H9 (cell line): ENCODE results near the gene SNX11. TPM values are rescaled to one million over a fixed set of nuclear protein-coding genes. Genes with fewer than 3 reads are reported as not detected.

ENCODE experiments used
- DNase-seq: peaks from one replicate; pipeline ENCODE4 v3.0.0-alpha.2; 2017
- H2AFZ ChIP-seq: one replicate; pipeline ENCODE4 v1.6.1; 2013; ENCODE audit warnings: mild to moderate bottlenecking, low read length, control low read depth, moderate library complexity
- H2AK5ac ChIP-seq: 2 replicates; pipeline ENCODE4 v1.6.1; 2013; ENCODE audit warnings: low read length, control low read depth, mixed read lengths; ENCODE audit not compliant: insufficient read length
- H2BK120ac ChIP-seq: one replicate; pipeline ENCODE4 v1.6.1; 2013; ENCODE audit warnings: low read depth, mild to moderate bottlenecking, low read length, control low read depth, inconsistent platforms; ENCODE audit not compliant: poor library complexity, severe bottlenecking
- H2BK12ac ChIP-seq: 2 replicates; pipeline ENCODE4 v1.6.1; 2013; ENCODE audit warnings: low read length, control low read depth, mixed read lengths, low read depth; ENCODE audit not compliant: insufficient read length
- H2BK15ac ChIP-seq: 2 replicates; pipeline ENCODE4 v1.6.1; 2013; ENCODE audit warnings: low read depth, low read length, control low read depth
- H2BK20ac ChIP-seq: one replicate; pipeline ENCODE4 v1.6.1; 2013; ENCODE audit warnings: low read depth, mild to moderate bottlenecking, low read length, control low read depth, inconsistent platforms; ENCODE audit not compliant: poor library complexity, severe bottlenecking
- H2BK5ac ChIP-seq: 2 replicates; pipeline ENCODE4 v1.6.1; 2013; ENCODE audit warnings: low read length, control low read depth, mixed read lengths; ENCODE audit not compliant: insufficient read length
- H3K14ac ChIP-seq: 2 replicates; pipeline ENCODE4 v1.6.1; 2013; ENCODE audit warnings: low read length, control low read depth; ENCODE audit not compliant: insufficient read depth
- H3K18ac ChIP-seq: 2 replicates; pipeline ENCODE4 v1.6.1; 2013; ENCODE audit warnings: low read depth, mild to moderate bottlenecking, mixed read lengths, low read length, control low read depth; ENCODE audit not compliant: insufficient read length
- H3K23ac ChIP-seq: 2 replicates; pipeline ENCODE4 v1.6.1; 2013; ENCODE audit warnings: low read length, control low read depth, mixed read lengths, low read depth; ENCODE audit not compliant: insufficient read length
- H3K23me2 ChIP-seq: 2 replicates; pipeline ENCODE4 v1.6.1; 2013; ENCODE audit warnings: low read depth, mild to moderate bottlenecking, mixed read lengths, low read length, control low read depth; ENCODE audit not compliant: insufficient read length, poor library complexity, severe bottlenecking
- H3K27ac ChIP-seq: 2 replicates; pipeline ENCODE4 v1.5.1; 2013; ENCODE audit warnings: low read length, control low read depth, mixed read lengths, low read depth; ENCODE audit not compliant: insufficient read length
- H3K27me3 ChIP-seq: 2 replicates; pipeline ENCODE4 v1.6.1; 2013; ENCODE audit warnings: low read length, control low read depth, inconsistent platforms; ENCODE audit not compliant: insufficient read depth
- H3K4ac ChIP-seq: 2 replicates; pipeline ENCODE4 v1.6.1; 2013; ENCODE audit warnings: low read depth, mild to moderate bottlenecking, control low read depth, inconsistent platforms, low read length, moderate library complexity
- H3K4me1 ChIP-seq: 2 replicates; pipeline ENCODE4 v1.6.1; 2013; ENCODE audit warnings: low read length, control low read depth, inconsistent platforms; ENCODE audit not compliant: insufficient read depth
- H3K4me2 ChIP-seq: 2 replicates; pipeline ENCODE4 v1.6.1; 2013; ENCODE audit warnings: low read length, control low read depth, mixed read lengths; ENCODE audit not compliant: insufficient read length, insufficient read depth
- H3K56ac ChIP-seq: 2 replicates; pipeline ENCODE4 v1.6.1; 2013; ENCODE audit warnings: low read depth, mild to moderate bottlenecking, mixed read lengths, low read length, control low read depth; ENCODE audit not compliant: insufficient read length
- H3K79me1 ChIP-seq: 2 replicates; pipeline ENCODE4 v1.6.1; 2013; ENCODE audit warnings: low read depth, mild to moderate bottlenecking, moderate library complexity, low read length, control low read depth, inconsistent platforms; ENCODE audit not compliant: insufficient read depth, poor library complexity, severe bottlenecking
- H3K79me2 ChIP-seq: 2 replicates; pipeline ENCODE4 v1.6.1; 2013; ENCODE audit warnings: low read length, control low read depth, inconsistent platforms; ENCODE audit not compliant: insufficient read depth
- H3K9ac ChIP-seq: 2 replicates; pipeline ENCODE4 v1.6.1; 2013; ENCODE audit warnings: low read length, control low read depth, mixed read lengths; ENCODE audit not compliant: insufficient read length; ENCODE audit errors: extremely low read depth
- H3K9me3 ChIP-seq: one replicate; pipeline ENCODE4 v1.6.1; 2013; ENCODE audit warnings: low read depth, low read length, inconsistent platforms; ENCODE audit not compliant: control insufficient read depth
- H3T11ph ChIP-seq: one replicate; pipeline ENCODE4 v1.6.1; 2013; ENCODE audit warnings: mild to moderate bottlenecking, low read length, control low read depth, inconsistent platforms
- H4K20me1 ChIP-seq: one replicate; pipeline ENCODE4 v1.6.1; 2013; ENCODE audit not compliant: control insufficient read depth, insufficient read length, insufficient read depth
- H4K5ac ChIP-seq: 2 replicates; pipeline ENCODE4 v1.6.1; 2013; ENCODE audit warnings: low read depth, mild to moderate bottlenecking, mixed read lengths, low read length, control low read depth; ENCODE audit not compliant: insufficient read length
- H4K8ac ChIP-seq: replicated peaks from 2 replicates; pipeline ENCODE4 v1.6.1; 2013; ENCODE audit warnings: low read length, control low read depth, mixed read lengths, low read depth; ENCODE audit not compliant: insufficient read length
- H4K91ac ChIP-seq: 2 replicates; pipeline ENCODE4 v1.6.1; 2013; ENCODE audit warnings: low read depth, mild to moderate bottlenecking, moderate library complexity, mixed read lengths, low read length, control low read depth; ENCODE audit not compliant: insufficient read length
- H3K27ac Mint-ChIP-seq, 3 experiments: 2 replicates in 2 of 3; 3 replicates in 1 of 3; pipeline ENCODE4 v1.8.0; 2020 to 2021; ENCODE audit warnings: mixed read lengths in 3 of 3, mild to moderate bottlenecking in 1 of 3, moderate library complexity in 1 of 3
- H3K27me3 Mint-ChIP-seq: 2 replicates; pipeline ENCODE4 v1.8.0; 2021; ENCODE audit warnings: low read depth, mild to moderate bottlenecking, moderate library complexity, mixed read lengths
- H3K36me3 Mint-ChIP-seq, 3 experiments: 2 replicates in 2 of 3; 3 replicates in 1 of 3; pipeline ENCODE4 v1.8.0; 2020 to 2021; ENCODE audit warnings: low read depth in 3 of 3, mixed read lengths in 3 of 3; ENCODE audit not compliant: insufficient read depth in 1 of 3
- H3K4me1 Mint-ChIP-seq, 2 experiments: 2 replicates each; pipeline ENCODE4 v1.8.0; 2020; ENCODE audit warnings: mixed read lengths in 2 of 2
- H3K4me3 Mint-ChIP-seq, 2 experiments: 2 replicates in 1 of 2; 3 replicates in 1 of 2; pipeline ENCODE4 v1.8.0; 2020 to 2021; ENCODE audit warnings: mild to moderate bottlenecking in 2 of 2, mixed read lengths in 2 of 2, moderate library complexity in 1 of 2
- H3K9me3 Mint-ChIP-seq, 2 experiments: 2 replicates in 1 of 2; 3 replicates in 1 of 2; pipeline ENCODE4 v1.8.0; 2020; ENCODE audit warnings: mild to moderate bottlenecking in 2 of 2, mixed read lengths in 2 of 2, moderate library complexity in 1 of 2
- CTCF ChIP-seq: fragments of 200-600 bp; sonication (generic); conservative IDR thresholded peaks from 3 replicates; pipeline ENCODE4 v1.8.0; 2021; ENCODE audit warnings: antibody characterized with exemption, mild to moderate bottlenecking
- WGBS: extraction: QIAGEN DNeasy Blood & Tissue Kit; methylation state at CpG from one replicate; pipeline ENCODE4 v1.1.7; 2013; ENCODE audit warnings: missing lambda C conversion rate, low lambda C conversion rate, mixed read lengths; ENCODE audit not compliant: insufficient read length; ENCODE audit errors: extremely low coverage; 5-methylcytosine and 5-hydroxymethylcytosine counted together
- total RNA-seq: library from RNA; stranded (reverse); gene quantifications from 2 replicates; pipeline ENCODE4 v1.2.1, GENCODE V29; 2021

The SNX11 gene
- total RNA-seq, 1 experiment from 2014 or later, result 20.0 TPM

- Histone ChIP-seq H4K8ac (no peak overlapping the region), H4K5ac (no peak overlapping the region), H3K56ac (no peak overlapping the region), H3K27ac (no peak overlapping the region), H2BK20ac (no peak overlapping the region), H3K4me1 (peaks cover 12% of the 10 kb centered on the region), H3K23ac (no peak overlapping the region), H3K79me1 (no peaks in the 10 kb centered on the region), H3T11ph (no peak overlapping the region), H2AK5ac (no peak overlapping the region), H2BK15ac (no peak overlapping the region), H3K79me2 (no peaks in the 10 kb centered on the region), H3K4ac (no peak overlapping the region), H2AFZ (no peak overlapping the region), H3K9ac (no peak overlapping the region), H3K9me3 (no peaks in the 10 kb centered on the region), H3K4me2 (no peak overlapping the region), H4K20me1 (no peaks in the 10 kb centered on the region), H3K23me2 (no peaks in the 10 kb centered on the region), H2BK120ac (no peak overlapping the region), H3K14ac (no peak overlapping the region), H3K27me3 (peaks cover 5% of the 10 kb centered on the region), H3K18ac (no peak overlapping the region), H4K91ac (no peak overlapping the region), H2BK12ac (no peak overlapping the region), H2BK5ac (no peak overlapping the region)
- no peak for TF ChIP-seq CTCF
- no CpG with 5 or more reads among the region's 1 CpG for WGBS
- no peaks in the 10 kb centered on the region; a peak in 1 of 5 replicates for H3K9me3 Mint-ChIP-seq
- no peak for DNase-seq
- no peaks in the 10 kb centered on the region for H3K36me3 Mint-ChIP-seq
- peaks cover 48 to 54% of the 10 kb centered on the region in 2 experiments for H3K4me1 Mint-ChIP-seq
- no peak overlapping the region for H3K27ac Mint-ChIP-seq
- H3K27me3 Mint-ChIP-seq, result peaks cover 32% of the 10 kb centered on the region
- H3K4me3 Mint-ChIP-seq, result no peak overlapping the region
Observed at GRCh38 chr17:48163809-48164208, 56.2 kb downstream of the SNX11 start.
